GM23248 (cell line): ENCODE data around the gene DMRTC2.

Experiments used
- EZH2 ChIP-seq: fragments of 200-600 bp; sonication (generic); IDR thresholded peaks from 2 replicates; pipeline ENCODE4 v1.6.1; 2018; ENCODE audit warnings: antibody characterized with exemption, mild to moderate bottlenecking; ENCODE audit not compliant: insufficient read depth, poor library complexity, severe bottlenecking
- EZH2phosphoT487 ChIP-seq: fragments of 200-600 bp; sonication (generic); IDR thresholded peaks from 2 replicates; pipeline ENCODE4 v1.6.1; 2018; ENCODE audit warnings: antibody characterized with exemption, moderate library complexity, mild to moderate bottlenecking, low read depth; ENCODE audit not compliant: insufficient read depth

GRCh38 chr19:41807176-41807575 lies 37.7 kb upstream of the DMRTC2 start:
- TF ChIP-seq EZH2phosphoT487 (no peak), EZH2 (no peak)
